Urothelium cell line (cell line): ENCODE data around the gene ANAPC2.

Experiments
- DNase-seq: peaks from one replicate; pipeline ENCODE4 v3.0.0; 2011; ENCODE audit warnings: low spot score, mixed read lengths
- FAIRE-seq: peaks from 2 replicates; lab custom pipeline; 2011; peaks lifted over from hg19 to GRCh38; lab: Jason Lieb, UNC

ANAPC2 gene

DNA sequence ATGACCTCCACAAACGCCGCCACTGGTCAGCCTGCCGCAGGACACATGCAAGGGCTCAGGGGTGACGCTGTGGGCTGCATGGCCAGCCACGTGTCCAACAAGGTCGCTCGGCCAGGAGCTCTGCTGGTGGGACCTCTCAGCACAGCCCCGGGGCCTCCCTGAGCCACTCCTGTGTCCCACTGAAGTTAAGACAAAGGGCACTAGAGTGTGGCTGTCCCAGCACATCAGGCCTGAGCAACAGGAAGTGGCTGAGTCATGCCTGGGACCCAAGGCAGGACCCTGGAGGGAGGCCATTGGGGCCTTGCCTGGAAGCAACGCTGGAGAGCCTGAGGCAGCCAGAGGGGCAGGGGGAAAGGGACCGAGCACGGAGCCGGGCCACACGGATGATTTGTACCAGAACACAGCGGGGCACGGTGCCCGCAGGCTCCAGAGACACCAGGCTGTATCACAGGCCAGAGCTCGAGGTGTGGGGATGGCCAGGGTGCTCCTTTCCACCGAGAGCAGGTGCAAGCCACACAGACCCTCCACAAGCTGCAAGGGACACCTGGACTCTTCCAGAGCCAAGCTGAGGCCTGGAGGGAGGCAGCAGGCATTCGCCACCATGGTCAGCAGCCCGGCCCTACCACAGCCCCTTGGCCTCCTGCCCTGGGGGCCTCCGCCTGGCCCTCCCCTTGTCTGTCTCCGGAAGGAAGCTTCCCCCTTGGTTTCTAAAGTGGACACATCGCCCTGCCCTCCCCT lies 10.0 kb downstream of the ANAPC2 start:
- DNase-seq (no peak), FAIRE-seq (no peak)

- FAIRE-seq (no peak), DNase-seq (peak; percentile 49)
Observed at GRCh38 chr9:137176302-137177182, 11.8 kb downstream of the ANAPC2 start.

DNA sequence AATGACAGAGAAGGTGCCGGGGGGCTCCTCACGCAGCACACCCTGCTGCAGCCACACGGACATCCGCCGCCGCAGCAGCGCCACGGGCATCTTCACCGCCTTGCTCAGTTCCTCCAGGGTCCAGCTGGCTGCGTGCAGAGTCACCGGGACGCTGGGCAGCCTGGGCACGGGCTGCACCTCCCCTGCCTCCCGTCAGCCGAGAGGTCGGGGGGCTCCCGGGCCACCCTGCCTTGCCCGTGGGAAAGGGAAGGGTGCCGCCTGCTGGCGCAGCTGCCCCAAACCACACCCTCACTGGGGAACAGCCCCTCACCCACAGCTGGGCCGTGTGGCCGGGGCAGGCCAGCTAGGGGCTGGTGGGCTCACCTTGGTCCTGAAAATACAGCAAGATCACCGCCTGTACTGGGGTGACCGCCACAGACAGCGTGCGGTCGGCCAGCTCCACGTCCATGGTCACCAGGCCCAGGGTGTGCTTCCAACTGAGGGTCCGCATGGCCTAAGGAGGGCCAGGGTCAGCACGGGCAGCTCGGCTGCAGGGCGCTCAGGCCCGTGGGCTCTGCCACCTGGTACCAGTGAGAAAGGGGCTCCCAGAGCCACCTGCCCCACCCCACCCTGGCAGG lies 12.9 kb downstream of the ANAPC2 start:
- DNase-seq (no peak), FAIRE-seq (no peak)

GRCh38 chr9:137174722-137175293 lies 13.6 kb downstream of the ANAPC2 start:
- no peak for FAIRE-seq
- no peak for DNase-seq

DNA sequence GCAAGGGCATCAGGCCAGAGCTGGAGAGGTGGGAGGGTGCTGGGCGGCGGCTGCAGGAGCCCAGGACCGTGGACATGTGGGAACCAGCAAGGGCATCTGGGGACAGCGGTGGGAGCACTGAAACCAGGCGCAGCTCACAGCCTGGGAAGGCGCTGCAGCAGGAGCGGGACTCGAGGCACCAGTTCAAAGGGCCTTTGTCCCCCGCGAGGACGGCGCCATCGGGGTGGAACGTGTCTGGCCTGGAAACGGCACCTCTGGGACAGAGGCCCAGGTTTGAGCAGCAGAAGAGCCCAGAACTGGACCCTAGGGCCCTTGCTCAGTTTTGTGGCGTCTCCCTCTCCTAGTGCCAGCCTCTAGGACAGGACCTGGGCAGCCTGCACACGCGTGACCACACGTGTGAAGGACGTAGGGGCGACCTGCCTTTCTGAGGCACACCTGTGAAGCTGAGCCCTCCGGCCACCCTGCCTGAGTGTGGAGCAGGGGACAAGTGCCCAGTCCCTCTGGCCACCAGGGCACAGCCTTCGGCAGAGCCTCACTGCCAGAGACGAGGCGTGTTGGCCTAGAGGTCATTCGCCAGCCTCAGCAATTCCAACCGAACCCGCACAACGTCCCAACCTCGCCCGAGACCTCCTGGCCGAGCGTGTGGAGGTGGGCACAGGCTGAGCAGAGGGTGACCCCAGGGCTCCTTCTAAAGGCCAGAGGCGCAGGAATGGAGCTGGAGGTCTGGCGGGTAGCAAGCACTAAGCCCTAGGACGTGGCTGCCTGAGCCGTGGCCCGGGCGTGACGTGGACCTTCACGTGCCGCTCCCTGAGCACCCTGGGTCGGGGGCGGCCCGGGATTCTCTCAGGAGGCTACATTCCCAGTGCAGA lies 14.3 kb downstream of the ANAPC2 start:
- DNase-seq (no peak), FAIRE-seq (no peak)

DNA sequence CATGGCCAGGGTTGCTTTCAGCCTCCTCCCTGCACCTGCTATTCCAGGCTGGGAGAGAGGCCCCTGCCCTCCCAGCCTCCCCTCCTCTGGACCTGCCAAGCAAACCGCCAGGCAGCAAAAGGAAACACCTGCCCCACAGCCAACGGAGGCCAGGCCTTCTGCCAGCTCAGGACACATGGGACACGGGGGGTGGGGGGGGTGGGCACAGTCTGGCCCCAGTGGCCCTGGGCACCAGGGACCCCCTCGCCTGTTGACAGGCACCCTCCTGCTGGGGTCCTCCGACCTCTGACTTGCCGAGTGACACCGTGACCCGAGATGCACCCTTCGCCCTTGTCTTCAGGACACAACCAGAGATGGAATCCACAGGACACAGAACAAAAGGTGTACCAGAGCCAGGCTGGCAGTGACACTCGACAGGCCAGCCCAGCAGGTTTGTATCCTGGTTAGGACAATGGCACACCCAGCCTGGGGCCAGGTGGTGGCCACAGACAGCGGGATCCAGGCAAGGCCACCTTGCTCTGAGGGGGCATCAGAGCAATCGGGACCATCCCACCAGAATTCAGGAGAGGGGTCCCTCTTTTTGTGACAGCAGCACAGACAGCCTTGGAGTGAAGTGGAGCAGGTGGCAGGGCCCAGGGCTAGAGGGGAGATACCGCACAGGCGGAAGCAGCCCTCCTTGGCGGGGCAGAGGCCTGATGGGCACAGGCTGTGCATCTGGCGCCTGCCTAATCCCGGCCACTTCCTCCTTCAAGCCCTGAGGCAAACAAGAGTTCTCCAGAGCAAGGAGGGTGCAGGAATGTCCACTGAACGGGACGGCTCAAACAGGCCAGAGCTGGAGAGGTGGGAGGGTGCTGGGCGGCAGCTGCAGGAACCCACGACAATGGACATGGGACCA lies 15.2 kb downstream of the ANAPC2 start:
- DNase-seq = no peak
- FAIRE-seq = no peak

DNA sequence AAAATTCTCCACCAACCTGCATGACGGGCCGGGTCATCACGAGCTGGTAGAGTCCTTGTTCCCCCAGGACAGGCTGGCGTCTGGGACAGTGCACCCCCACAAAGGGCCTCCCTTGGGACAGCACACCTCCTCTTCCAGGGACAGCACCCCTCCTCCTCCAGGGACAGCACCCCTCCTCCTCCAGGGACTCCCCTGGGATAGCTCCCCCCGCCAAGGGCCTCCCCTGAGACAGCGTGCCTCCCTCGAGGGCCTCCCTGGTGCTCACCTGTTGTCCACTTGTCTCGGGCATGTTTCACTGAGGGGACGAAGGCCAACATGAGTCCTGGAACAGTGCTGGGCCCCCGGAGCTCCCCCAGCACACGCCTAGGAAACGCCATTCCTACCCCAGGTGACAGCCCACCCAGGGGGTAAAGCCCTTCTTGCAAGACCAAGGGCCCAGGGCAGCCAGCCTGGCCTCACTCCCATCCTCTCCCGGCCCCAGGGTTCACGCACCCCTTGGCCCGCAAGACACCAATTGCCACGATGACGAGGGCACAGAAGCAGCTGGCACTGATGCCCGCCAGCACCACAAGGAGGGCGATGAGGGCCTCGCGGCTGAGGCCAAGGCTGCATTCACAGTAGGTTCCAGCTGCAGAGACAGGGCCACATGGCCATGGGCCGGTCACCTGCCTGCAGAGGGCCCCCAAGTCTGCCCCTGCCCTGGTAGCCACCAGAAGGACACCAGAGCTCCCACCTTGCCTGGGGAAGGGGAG lies 17.0 kb downstream of the ANAPC2 start:
- DNase-seq (no peak), FAIRE-seq (no peak)

DNA sequence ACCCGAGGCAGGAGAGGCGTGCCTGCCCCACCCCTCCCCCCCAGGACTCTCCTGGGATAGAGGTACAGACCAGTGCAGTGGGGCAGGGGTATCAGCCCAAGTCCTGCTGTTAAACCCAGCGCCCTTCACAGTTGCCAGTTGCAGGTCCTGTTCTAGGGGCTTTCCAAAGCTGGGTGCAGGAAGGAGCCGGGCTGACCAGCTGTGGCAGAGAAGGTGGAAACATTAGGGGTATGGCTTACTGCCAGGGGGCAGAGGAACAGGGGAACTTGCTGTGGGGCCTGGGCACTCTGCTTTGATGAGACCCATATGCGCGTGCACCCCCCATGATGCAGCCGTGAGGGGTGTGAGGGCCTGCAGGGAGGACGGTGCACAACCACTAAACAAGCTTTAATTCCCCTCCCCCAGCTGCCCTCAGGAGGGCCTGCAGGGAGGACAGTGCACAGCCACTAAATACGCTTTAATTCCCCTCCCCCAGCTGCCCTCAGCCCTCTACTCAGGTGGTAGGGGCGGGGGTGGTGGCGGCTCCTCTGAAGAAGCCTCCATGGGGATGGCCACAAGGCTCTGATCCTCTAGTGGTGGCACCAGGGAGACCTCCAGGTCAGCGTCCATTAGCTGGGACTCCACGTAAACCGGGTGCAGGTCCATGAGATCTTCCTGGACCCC lies 17.7 kb downstream of the ANAPC2 start:
- DNase-seq (no peak), FAIRE-seq (no peak)

- FAIRE-seq (no peak), DNase-seq (no peak)
Observed at GRCh38 chr9:137169896-137170358, 18.4 kb downstream of the ANAPC2 start, which contains the start of gene LRRC26. LRRC26 (minus strand) TSS chr9:137170051; CDS start chr9:137169943, 108 bp downstream.

DNA sequence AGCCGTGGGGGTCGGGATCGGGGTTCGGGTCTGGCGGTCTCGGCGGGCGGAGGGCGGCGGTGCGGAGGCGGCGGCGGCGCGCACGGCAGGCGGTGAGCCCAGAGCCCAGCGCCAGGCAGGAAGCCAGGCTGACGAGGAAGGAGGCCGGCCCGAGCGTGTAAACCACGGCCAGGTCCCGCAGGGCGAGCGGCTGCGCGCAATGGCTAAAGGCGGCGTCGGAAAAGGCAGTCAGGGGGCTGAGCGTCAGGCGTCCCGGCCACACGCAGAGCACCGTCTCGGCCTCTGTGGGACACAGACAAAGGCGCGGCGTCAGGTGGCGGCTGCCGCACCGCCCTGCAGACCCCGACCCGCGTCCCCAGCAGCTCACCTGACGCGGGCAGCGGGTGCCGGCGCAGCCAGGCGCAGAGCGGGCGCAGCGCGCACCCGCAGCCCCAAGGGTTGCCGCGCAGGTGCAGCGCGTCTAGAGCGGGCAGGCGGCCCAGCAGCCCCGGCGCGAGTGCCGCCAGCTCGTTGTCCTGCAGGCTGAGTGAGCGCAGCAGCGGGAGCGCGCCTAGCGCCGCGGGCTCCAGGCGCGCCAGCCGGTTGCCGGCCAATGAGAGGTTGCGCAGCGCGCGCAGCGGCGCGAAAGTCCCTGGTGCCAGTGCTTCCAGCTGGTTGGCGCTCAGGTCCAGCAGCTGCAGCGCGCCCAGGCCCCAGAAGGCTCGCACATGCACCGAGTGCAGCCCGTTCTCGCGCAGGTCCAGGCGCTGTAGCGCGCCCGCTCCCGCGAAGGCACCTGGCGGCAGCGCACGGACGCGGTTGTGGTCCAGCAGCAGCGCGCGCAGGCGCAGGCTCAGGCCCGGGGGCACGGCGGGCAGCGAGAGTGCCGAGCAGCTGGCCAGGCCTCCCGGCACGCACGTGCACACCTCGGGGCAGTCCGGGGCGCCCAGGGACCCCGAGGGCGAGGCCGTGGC lies 19.2 kb downstream of the ANAPC2 start:
- FAIRE-seq (no peak), DNase-seq (peak; percentile 68)

DNA sequence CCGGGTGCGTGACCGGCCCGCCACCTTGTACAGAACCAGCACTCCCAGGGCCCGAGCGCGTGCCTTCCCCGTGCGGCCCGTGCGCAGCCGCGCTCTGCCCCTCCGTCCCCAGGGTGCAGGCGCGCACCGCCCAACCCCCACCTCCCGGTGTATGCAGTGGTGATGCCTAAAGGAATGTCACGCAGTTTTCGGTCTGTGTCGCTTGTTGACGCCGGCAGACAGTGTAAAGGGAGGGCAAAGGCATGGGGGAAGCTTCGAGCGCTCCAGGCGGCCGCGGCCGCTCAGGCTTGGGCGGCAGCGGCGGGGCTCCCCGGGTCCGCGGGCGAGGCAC lies 19.8 kb downstream of the ANAPC2 start:
- DNase-seq (no peak), FAIRE-seq (no peak)

GRCh38 chr9:137167747-137168572 lies 20.4 kb downstream of the ANAPC2 start:
- DNase-seq (no peak), FAIRE-seq (no peak)

GRCh38 chr9:137167277-137167746 lies 21.0 kb downstream of the ANAPC2 start:
- no peak for DNase-seq
- FAIRE-seq = no peak

- no peak for DNase-seq
- no peak for FAIRE-seq
Observed at GRCh38 chr9:137166380-137167229, 21.8 kb downstream of the ANAPC2 start.

DNA sequence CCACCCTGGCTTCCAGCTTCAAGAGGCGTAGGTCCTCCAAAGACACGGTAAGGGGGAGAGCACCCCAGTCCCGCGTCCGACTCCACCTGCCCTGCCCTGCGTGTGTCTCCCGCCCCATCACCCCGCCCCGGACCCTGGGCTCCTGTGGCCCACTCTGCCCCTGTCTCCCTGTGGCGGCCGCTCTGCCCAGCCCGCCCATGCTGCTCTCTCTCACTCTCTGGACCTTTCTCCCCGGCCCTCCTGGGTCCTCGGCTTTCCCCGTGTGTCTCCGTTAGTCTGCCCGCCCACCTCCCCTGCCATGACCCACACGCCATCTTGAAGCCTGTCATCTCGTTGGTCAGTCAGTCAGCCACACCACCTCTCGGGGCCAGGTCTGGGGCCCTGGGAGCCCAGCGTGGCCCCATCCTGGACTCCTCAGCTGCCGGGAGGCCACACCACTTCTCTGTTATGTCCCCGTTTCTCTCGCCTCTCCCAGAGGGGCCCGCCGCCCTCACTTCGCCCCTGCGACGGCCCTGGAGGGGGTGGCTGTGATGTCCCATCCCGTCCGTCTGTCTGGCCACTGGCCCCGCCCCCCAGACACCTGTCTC lies 23.0 kb downstream of the ANAPC2 start:
- DNase-seq (no peak), FAIRE-seq (no peak)
